Stimulated activated naive CD8-positive, alpha-beta T cell treated with anti-CD3 and anti-CD28 coated beads, Interleukin-15, Interleukin-2, amounts not matched to agents 100 U/mL and 50 U/mL, for 24 hours (primary cell): Measurements from ENCODE around the gene RRM1.
"Not testable (repeated sequence)": the region's sequence is repeated elsewhere in the genome, so short reads cannot be mapped to it uniquely, and the experiment has no call there.

Experiments
- ATAC-seq: fragments of 150-1000 bp; cut with Tn5 transposase; one replicate; pipeline ENCODE4 v1.10.0; 2021
- DNase-seq: peaks from one replicate; pipeline ENCODE4 v3.0.0; 2021

Gene RRM1

DNA sequence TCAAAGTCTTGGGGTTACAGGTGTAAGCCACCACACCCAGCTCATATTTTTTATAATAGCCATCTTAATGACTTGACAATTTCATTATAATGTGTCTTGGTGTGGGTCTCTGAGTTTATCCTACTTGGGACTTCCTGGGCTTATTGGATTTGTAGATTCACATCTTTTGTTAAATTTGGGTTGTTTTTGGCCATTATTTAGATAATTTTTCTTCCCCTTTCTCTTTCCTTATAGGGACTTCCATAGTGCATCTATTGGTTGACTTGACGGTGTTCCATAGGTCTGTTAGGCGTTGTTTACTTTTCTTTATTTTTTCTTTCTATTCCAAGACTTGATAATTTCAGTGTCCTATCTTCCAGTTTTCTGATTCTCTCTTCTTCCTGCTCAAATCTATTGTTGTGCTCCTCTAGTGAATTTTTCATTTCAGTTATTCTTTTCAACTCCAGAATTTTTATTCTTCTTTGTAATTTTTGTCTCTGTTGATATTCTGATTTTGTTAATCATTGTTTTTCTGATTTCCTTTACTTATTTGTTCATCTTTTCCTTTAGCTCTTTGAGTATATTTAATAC is 45.6 kb downstream of the RRM1 start:
- ATAC-seq (no peak), DNase-seq (no peak)

- no peak for ATAC-seq
- no peak for DNase-seq
These were observed 51.6 kb downstream of the RRM1 start for GRCh38 chr11:4146070-4146771.

DNA sequence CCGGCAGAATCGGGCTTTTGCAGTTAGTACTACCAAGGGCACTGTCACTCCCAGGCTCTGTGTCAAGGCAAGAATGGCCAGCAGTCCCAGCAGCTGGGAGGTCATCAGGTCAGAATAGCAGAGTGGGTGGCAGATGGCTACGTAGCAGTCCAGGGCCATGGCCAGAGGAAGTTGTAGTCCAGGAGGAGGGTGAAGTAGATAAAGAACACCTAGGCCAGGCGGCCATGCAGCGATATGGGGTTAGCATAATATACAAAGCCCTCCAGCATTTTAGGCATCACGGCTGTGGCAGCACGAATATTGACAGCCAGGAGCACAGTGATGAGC is 52.1 kb downstream of the RRM1 start:
- DNase-seq (no peak), ATAC-seq (no peak)

GRCh38 chr11:4154503-4154902 is 59.9 kb downstream of the RRM1 start:
- ATAC-seq (no peak), DNase-seq (no peak)

GRCh38 chr11:4156571-4156970 is 62.0 kb downstream of the RRM1 start:
- no peak for ATAC-seq

GRCh38 chr11:4158818-4159217 is 64.2 kb downstream of the RRM1 start:
- not testable (repeated sequence) for ATAC-seq, DNase-seq

More at GRCh38 chr11:4156571-4156970, 62.0 kb downstream of the RRM1 start:
- DNase-seq = no peak

DNA sequence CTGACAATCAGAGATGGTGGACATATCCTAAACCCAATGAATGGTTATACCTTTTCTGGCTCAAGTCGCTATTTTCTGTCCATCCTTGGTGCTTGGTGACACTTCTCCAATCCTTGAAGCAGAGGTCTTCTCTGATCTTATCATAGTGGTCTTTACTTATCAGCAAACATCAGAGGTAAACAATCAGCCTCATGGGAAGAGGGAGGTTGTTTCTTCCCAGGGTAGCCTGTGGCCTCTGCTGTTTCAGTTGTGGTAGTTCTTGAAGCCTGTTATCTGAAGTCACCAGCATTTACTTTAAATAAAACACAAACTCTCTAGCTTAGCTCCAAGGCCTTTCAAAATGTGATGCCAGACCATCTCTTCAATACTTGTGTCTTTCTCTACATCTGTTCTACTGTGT is 66.7 kb downstream of the RRM1 start:
- no peak for DNase-seq
- ATAC-seq = no peak

DNA sequence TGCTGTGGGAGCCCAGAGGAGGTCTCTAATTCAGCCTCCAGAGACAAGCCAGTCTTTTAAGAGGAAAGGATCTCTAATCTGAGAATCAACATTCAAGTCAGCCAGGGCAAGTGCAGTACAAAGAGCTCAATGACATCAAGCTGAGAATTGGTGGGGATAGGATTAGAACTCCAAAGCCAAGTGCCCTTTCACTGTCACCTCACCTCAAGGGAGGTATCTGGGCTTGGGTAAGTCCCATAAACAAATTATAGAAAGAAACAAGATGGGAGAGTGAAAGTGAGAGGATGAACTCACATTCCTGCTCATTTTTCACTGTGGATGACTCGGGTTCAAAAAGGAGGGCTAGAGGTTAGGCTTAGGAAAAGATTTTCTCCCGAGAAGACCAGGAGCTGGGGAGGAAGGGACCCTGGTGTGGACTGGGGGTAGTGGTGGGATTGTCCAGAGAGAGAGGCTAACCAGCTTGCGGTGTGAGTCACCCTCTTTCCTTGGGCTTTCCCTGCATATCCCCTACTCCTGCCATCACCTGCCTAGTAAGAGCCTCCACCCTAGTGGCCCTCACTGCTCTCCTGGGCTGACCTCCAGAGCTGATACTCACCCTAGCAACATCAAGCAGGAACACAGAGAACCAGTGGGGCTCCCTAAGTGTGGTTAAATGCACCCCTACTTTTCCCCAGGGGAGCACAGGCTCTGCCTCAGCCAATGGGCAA is 70.4 kb downstream of the RRM1 start:
- DNase-seq (no peak), ATAC-seq (no peak)

DNA sequence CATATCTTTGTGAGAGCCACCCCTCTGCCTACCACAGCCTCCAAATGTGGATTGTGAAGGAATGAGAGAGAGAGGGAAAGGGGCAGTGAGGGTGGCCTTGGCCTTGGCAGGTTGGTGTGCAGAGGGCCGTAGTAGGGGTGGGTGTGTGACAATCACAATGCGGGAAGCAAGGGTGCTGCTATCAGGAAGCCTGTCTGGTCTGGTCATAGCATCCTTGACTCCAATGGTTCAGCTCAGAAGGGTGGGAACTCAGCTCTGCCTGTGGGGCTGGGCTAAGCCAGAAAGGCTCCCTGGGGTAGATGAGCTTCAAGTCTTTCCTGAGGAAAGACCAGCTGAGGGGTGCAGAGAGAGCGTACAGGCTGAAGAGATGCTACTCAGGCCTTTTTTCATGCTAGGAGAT is 72.7 kb downstream of the RRM1 start:
- DNase-seq (no peak), ATAC-seq (no peak)

DNA sequence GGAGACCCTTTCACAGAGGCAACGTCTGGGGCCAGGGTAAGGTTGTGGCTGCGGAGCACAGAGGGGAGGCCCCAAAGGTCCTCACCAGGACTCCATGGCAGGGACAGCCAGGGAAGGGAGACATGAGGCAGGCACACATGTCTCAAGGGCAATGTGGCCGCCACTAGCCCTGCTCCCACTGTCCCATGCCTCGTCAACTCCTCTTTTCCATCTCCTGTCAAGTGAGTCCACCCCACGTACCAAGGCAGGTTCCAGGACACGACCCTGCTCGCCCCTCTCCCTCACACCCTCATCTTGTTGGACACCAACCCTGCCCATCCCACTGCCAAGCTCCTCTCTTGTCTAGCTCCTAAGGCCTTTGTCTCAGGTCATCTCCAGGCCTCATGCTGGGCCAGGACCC is 73.2 kb downstream of the RRM1 start:
- DNase-seq (no peak), ATAC-seq (no peak)

DNA sequence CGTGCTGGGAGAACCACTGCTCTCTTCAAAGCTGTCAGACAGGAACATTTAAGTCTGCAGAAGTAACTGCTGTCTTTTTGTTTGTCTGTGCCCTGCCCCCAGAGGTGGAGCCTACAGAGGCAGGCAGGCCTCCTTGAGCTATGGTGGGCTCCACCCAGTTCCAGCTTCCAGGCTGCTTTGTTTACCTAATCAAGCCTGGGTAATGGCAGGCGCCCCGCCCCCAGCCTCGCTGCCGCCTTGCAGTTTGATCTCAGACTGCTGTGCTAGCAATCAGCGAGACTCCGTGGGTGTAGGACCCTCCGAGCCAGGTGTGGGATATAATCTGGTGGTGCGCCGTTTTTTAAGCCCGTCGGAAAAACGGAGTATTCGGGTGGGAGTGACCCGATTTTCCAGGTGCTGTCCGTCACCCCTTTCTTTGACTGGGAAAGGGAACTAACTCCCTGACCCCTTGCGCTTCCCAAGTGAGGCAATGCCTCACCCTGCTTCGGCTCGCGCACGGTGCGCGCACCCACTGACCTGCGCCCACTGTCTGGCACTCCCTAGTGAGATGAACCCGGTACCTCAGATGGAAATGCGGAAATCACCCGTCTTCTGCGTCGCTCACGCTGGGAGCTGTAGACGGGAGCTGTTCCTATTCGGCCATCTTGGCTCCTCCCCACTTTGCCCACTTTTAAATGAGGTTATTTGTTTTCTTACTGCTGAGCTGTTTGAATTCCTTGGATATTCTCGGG is 81.2 kb downstream of the RRM1 start:
- DNase-seq, ATAC-seq: not testable (repeated sequence)

DNA sequence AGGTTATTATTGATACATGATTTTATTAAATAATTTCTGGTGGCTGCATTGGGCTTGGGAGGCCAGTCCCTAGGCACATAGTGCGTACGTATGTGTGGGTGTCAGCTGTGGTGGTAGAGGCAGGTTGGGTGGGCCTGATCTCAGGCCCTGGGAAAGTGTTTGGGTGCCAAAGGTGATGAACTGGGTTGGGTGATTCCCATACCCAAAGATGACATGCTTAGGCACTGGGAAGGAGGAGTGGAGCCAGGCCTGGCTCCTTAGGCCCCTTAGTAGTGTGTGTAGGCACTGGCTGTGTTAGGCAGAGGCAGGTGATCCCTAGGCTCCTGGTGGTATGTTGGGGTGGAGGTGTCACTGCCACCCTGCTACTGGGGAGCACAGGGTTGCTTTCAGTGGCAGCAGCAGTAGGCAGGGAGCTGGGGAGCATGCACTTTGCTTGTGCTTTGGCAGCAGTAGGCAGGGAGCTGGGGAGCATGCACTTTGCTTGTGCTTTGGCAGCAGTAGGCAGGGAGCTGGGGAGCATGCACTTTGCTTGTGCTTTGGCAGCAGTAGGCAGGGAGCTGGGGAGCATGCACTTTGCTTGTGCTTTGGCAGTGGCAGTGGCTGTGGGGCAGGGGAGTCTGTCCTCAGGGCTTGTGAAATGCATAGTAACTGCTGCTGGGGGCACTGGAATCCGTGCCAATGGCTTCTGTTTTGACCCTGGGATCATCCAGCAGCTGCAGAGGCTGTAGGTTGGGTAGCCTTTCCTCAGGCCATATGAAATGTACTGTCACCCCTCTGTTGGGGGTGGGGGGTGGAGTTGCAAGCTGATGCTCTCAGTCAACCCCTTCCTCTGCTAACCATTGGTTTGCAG is 84.4 kb downstream of the RRM1 start:
- ATAC-seq = no peak
- DNase-seq = no peak

DNA sequence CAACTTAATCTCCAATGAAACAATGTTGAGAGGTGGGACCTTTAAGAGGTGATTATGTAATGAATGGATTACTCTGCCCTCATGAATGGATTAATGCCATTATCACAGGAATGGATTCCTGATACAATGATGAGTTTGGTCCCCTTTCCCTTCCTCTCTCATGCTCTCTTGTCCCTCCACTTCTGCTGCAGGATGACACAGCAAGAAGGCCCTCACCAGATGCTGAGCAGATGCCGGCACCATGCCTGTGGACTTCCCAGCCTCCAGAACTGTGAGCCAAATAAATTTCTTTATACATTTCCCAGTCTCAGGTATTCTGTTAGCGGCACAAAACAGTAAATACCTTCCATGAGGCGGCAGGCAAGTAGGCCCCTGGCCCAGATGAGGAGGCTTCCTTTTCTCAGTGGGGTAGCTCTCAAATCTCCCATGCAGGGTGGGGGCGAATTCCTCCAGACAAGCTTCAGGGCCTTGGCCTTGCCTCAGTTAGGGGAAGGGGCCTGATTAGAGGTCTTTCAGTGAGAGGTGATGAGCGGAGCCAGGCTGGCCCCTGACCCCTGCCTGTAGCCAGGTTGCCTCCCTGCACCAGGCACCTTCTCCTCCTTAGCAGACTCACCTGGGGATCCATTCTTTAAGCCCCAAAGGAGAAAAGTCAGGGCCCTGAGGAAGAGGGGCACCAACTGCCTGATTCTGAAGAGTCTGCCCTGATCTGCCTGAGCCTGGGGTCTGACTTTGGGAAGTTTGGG is 86.0 kb downstream of the RRM1 start:
- no peak for DNase-seq
- ATAC-seq = no peak

DNA sequence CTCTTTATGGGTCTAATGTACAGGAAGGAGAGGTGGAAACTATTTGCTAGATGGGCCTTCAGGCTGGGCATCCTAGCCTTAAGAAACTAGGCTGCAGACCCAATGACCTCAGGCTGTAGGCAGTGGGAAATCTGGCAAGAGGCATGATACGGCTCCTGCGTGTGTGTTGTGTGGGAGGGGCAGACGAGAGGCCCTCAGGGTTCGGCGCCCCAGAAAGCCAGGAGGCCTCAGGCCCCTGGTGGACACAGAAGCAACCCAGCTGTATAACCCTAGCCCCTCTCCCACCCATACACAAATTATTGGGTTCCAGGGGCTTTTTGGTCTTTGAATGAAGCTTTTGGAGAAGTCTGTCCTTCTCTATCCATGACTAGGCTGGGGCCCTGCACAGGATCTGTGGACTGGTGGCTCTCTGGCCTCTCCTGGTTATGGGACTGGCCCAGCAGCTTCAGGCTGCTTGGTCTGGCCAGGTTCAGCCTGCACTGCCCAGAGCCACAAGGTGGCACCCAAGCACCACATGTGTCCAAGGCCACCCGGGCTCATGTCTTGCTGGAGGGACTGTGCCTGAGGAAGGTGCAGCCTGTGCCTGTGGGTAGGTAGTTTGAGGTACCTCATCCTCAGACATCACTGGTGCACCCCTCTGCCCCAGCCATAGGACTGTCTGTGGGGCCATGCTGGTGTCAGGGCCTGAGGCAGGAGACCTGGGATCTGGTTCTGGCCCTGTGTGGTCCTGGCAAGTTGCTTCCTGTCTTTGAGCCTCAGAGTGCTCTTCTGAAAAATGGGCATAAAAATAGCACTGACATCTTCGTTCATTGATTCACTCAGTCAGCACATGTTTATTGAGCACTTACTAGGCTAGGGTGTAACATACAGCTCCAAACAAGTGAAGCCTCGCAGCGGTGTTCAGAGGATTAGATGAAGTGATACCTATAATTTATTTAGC is 87.5 kb downstream of the RRM1 start:
- ATAC-seq (peak; percentile 71), DNase-seq (peak; percentile 52)

DNA sequence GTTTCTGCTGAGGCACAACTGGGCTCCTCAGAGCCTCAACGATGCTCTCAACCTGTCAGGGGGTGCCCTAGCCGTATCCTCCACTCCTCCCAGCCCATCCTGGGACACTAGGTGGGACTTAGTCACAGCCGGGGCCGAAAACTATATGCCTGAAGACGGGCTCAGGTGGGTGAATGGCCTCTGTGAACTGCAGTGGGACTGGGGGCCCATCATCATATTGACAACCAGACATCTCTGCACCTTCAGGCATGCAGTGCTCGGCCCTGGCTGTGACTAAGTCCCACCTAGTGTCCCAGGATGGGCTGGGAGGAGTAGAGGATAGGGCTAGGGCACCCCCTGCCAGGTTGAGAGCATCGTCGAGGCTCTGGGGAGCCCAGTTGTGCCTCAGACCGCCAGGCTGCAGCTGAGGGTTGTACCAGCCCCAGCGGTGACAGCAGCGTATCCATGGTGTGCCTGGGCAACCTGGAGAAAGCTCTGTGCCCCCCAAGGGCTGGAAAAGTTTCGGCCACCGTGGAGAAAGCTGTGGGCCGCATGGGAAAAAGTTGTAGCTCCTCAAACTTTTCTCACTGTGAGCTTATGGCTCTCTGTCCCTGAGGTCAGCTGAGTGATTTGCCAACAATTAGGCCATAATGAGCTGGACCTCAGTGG is 88.9 kb downstream of the RRM1 start:
- no peak for DNase-seq
- no peak for ATAC-seq

DNA sequence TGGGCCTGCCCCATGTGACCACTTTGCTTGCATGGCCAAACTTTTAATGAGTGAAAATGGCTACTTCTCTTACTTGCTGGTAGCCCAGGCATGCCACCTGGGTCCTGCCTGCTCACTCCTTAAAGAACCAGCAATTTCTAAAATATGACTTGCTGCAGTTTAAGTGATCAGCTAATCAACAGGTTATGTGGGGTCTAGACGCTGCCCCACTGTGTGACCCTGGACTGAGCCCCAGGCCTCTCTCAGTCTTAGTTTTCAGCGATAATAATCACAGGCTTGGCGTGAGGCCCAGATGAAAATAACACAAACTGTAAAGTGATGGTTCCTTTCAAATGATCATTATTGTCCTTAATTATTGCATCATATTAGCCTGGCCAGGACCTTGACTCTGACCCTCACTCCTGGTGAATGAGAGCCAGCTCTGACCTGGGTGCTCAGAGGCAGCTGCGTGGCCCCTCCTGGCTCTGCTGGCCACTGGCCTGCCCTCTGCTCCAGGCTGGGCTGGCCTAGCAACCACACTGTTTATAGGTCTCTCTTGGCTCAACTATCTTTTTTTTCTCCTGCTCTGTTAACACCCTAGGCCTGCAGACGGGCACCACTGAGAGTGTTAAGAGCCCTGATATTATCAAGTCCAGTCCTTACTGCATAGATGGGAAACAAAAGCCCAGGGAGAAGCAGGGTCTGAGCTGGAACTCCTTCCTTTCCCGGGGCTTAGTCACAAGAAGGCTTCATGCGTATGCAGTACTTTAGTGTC is 89.7 kb downstream of the RRM1 start:
- ATAC-seq (no peak), DNase-seq (no peak)

DNA sequence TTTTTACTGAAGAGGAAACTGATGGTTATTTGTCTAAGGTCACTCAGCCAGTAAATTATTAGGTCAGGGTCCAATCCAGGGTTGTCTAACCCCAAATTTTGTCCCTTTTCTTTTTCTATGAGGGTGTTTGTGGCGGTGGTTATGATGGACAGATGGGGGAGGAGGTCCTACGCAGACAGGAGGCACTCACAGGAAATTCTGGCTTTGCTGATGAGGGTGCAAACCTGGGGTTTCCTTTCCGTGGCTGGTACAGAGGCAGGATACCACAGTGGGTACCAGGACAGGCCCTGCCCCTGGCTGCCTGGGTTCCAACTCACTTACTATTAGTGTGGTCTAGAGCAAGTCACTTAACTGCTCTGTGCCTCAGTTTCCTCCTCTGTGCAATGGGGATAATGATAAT is 91.0 kb downstream of the RRM1 start:
- DNase-seq (no peak), ATAC-seq (no peak)

DNA sequence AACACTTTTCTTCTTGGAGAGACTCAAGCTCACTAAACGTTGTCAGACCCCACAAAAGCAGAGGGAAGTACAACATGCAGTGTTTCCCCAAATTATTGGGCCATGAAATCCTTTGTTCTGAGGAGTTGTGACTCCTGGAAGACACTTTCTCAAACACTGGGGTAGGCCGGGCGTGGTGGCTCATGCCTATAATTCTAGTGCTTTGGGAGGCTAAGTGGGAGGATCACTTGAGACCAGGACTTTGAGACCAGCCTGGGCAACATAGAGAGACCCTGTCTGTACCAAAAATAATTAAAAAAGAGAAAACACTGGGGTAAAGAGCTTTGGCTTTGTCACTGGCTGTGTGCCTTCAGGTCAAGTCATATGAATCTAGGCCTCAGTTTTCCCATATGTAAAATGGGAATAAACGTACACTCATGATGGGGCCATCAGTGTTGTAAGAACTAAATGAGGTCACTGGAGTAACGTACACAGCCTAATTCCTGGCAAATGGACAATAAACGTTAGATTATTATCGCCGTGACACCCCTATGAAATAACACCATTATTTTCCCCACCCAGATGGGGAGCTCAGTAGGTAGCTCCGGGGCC is 92.0 kb downstream of the RRM1 start:
- ATAC-seq (no peak), DNase-seq (no peak)
